HUES64 (cell line): ENCODE results near the gene TBC1D2B.

Experiments used
- H3K27ac ChIP-seq: 2 replicates; pipeline ENCODE4 v1.7.0; 2013; ENCODE audit warnings: low read depth, low read length, inconsistent platforms
- H3K27me3 ChIP-seq: 2 replicates; pipeline ENCODE4 v1.6.1; 2013; ENCODE audit warnings: mild to moderate bottlenecking, low read length; ENCODE audit not compliant: insufficient read depth
- H3K36me3 ChIP-seq: 2 replicates; pipeline ENCODE4 v1.6.1; 2013; ENCODE audit warnings: mild to moderate bottlenecking, low read length; ENCODE audit not compliant: insufficient read depth
- H3K4me1 ChIP-seq: 2 replicates; pipeline ENCODE4 v1.6.1; 2013; ENCODE audit warnings: mild to moderate bottlenecking, low read length, moderate library complexity; ENCODE audit not compliant: insufficient read depth
- H3K4me3 ChIP-seq: 2 replicates; pipeline ENCODE4 v1.5.1; 2013; ENCODE audit warnings: mild to moderate bottlenecking, low read length, moderate library complexity
- H3K9ac ChIP-seq: 2 replicates; pipeline ENCODE4 v1.6.1; 2013; ENCODE audit warnings: mild to moderate bottlenecking, low read depth, low read length
- H3K9me3 ChIP-seq: 2 replicates; pipeline ENCODE4 v1.6.1; 2013; ENCODE audit warnings: low read depth, low read length; ENCODE audit not compliant: insufficient read depth
- WGBS: fragments of 150-250, 120-280 bp; methylation state at CpG from one replicate; pipeline ENCODE4 v1.1.7; 2013; ENCODE audit warnings: missing lambda C conversion rate; 5-methylcytosine and 5-hydroxymethylcytosine counted together

Gene TBC1D2B

DNA sequence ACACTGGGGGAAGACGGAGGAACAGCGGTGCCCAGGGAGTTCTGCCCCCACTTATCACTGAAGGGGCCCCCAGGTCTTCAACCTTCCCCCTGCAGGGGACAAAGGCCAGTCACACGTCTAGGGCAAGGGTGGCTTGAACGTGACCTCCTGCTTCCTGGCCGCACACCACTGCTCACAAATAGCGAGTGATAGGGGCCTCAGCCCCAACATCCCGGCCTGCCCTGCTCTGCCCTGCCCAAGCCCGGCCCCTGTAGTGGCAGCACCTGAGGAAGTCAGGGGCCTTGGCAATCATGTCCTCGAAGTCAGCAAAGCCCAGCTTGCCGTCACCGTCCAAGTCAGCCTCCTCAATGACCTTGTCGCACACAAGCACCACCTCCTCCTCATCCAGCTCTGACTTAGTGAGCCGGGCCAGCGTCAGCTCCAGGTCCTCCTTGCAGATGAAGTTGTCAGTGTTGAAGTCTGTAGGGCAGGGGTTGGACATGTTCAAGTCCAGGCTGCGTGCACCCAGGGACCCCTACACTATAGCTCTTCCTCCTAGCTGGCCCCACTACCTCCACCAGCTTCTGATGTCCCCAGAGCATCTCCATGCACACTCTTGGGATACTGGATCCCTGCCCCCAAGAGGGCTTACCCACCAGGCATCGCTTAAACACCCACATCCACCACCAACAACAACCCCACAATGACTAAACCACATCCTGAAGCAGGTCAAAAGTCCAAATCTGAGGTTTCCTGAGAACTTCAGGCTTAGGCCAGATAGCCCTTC, 28.1 kb upstream of the TBC1D2B start:
- no peaks in the 10 kb centered on the region for H3K9me3 ChIP-seq
- H3K4me1 ChIP-seq, result no peaks in the 10 kb centered on the region
- peaks cover 4% of the 10 kb centered on the region; the same call in 1 of the 2 replicates for H3K36me3 ChIP-seq
- H3K4me3 ChIP-seq, result no peak overlapping the region
- WGBS, result 95% methylated on average over 16 of the region's 16 CpGs
- no peak overlapping the region for H3K9ac ChIP-seq
- no peak overlapping the region for H3K27ac ChIP-seq
- H3K27me3 ChIP-seq, result no peaks in the 10 kb centered on the region

DNA sequence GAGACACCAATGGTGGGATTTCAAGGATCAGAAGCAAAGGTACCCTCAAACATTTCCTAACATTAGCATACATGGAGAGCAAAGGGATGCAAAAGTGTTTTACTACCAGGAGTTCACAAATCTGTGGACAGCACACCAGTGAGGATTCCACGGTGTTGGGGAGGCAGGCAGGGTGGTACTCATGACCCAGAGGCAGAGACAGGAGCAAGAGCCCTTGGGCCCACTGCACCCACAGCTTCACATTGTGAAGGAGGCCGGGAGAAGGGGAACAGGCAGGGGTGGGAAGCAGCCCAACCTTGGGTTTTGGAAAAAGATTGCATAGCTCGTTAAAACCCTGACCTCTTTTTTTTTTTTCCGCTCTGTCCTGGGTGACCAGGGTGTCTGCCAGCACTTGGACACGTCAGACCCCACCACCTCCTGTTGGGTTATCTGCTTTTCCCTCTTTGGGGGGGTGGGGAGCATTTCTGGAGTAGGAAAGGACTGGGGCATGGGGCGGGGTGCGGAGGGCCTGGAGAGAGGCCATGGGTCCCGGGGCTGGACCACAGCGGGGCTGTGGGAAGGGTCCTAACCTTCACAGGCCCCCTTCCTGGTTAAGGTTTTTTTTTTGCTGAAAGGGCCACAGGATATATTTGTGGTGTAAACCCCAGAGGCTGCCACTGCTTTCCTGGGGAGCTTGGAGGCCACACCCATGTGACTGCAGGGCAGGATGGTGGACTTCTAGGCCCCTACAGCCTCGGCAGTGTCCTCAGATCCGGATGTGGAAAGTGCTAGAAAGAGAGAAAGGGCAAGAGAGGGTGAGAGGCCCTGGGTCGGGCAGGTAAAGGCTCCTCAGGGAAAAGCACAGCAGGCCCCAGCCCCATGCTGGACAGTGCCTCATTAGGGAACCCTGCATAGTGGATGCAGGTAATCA, 27.3 kb upstream of the TBC1D2B start:
- no peaks in the 10 kb centered on the region for H3K4me1 ChIP-seq
- 91% methylated on average over 12 of the region's 12 CpGs for WGBS
- no peaks in the 10 kb centered on the region for H3K9me3 ChIP-seq
- H3K27me3 ChIP-seq, result no peaks in the 10 kb centered on the region
- H3K4me3 ChIP-seq, result no peak overlapping the region
- H3K9ac ChIP-seq, result no peak overlapping the region
- peaks cover 4% of the 10 kb centered on the region; the same call in 1 of the 2 replicates for H3K36me3 ChIP-seq
- no peak overlapping the region for H3K27ac ChIP-seq

DNA sequence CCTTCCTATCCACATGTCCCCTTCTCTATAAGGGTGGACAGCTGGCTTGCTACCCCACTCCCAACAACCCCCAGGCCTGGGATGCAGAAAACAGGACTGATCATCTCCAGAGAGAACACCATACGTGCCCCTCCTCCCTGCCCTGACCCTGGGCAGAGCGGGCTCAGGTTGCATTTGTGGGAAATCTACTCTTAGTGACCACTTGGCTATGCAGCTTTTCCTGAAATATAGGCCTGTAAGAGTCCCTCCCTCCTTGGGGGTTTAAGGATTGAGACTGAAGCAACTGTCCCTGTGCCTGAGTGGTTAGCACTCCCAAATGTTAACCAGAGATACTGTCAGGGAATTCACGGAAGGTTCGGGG, 26.6 kb upstream of the TBC1D2B start:
- no peak overlapping the region for H3K9ac ChIP-seq
- H3K9me3 ChIP-seq, result no peaks in the 10 kb centered on the region
- WGBS, result 90% methylated on average over 4 of the region's 4 CpGs
- no peak overlapping the region for H3K27ac ChIP-seq
- no peaks in the 10 kb centered on the region for H3K4me1 ChIP-seq
- peaks cover 4% of the 10 kb centered on the region; the same call in 1 of the 2 replicates for H3K36me3 ChIP-seq
- no peaks in the 10 kb centered on the region for H3K27me3 ChIP-seq
- no peak overlapping the region for H3K4me3 ChIP-seq

GRCh38 chr15:78103406-78104118, 26.1 kb upstream of the TBC1D2B start:
- Histone ChIP-seq H3K9me3 (no peaks in the 10 kb centered on the region), H3K36me3 (peaks cover 4% of the 10 kb centered on the region; the same call in 1 of the 2 replicates), H3K4me1 (no peaks in the 10 kb centered on the region), H3K9ac (no peak overlapping the region), H3K27ac (no peak overlapping the region), H3K4me3 (no peak overlapping the region), H3K27me3 (no peaks in the 10 kb centered on the region)
- WGBS, result 93% methylated on average over 12 of the region's 12 CpGs

- no peaks in the 10 kb centered on the region for H3K9me3 ChIP-seq
- no peak overlapping the region for H3K9ac ChIP-seq
- H3K27ac ChIP-seq, result no peak overlapping the region
- H3K36me3 ChIP-seq, result peaks cover 4% of the 10 kb centered on the region; the same call in 1 of the 2 replicates
- no peak overlapping the region for H3K4me3 ChIP-seq
- no peaks in the 10 kb centered on the region for H3K4me1 ChIP-seq
- no peaks in the 10 kb centered on the region for H3K27me3 ChIP-seq
- WGBS, result 73% methylated on average over 6 of the region's 6 CpGs
Observed at GRCh38 chr15:78102741-78103140, 25.2 kb upstream of the TBC1D2B start.

DNA sequence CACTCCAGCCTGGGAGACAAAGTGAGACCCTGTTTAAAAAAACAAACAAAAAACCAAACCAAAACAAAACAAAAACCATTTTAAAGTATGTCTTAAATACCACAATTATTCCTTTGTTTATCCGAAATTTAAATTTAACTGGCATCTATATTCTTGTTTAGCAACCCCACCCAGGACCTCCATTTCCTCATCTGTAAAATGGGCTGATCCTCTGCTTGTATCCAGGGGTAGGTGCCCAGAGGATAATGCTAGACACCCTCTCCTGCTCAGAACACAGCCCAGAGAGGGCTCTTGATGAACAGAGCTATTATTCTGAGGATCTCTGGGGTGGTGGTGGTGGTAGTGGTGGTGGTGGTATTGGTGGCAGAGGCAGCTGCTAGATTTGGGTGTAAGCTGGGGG, 24.7 kb upstream of the TBC1D2B start:
- no peaks in the 10 kb centered on the region for H3K4me1 ChIP-seq
- peaks cover under 1% of the 10 kb centered on the region; the same call in 1 of the 2 replicates for H3K36me3 ChIP-seq
- no peak overlapping the region for H3K4me3 ChIP-seq
- no peaks in the 10 kb centered on the region for H3K9me3 ChIP-seq
- H3K27ac ChIP-seq, result no peak overlapping the region
- H3K27me3 ChIP-seq, result no peaks in the 10 kb centered on the region
- no peak overlapping the region for H3K9ac ChIP-seq
- 81% methylated on average over 1 of the region's 1 CpG for WGBS

DNA sequence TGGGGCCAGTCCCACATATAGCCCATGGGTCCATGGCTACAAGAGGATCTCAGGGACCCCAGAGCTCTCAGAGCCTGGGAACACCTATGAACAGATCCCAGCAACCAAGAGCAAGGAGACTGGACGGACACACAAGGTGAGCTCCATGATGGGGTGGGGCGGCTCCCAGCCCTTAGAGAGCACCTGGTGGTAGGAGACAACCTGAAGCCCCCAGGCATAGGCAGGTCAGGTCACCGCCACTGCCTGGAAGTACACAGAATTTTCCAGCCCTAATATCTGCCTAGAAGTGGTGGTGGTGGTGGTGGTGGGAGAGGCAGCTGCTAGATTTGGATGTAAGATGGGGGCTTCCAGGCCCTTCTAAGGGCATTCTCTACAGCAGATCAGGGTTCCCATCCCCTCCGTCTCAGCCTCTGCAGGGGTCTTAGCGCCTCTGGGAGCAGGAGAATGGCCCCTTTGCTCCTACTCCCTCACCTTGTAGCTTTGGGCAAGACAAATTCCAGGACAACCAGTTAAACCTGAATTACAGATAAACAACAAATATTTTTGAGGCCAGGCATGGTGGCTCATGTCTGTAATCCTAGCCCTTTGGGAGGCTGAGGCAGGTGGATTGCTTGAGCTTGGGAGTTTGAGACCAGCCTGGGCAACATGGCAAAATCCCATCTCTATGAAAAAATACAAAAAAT, 24.1 kb upstream of the TBC1D2B start:
- no peak overlapping the region for H3K27ac ChIP-seq
- 90% methylated on average over 5 of the region's 5 CpGs for WGBS
- no peaks in the 10 kb centered on the region for H3K27me3 ChIP-seq
- H3K4me3 ChIP-seq, result no peak overlapping the region
- no peak overlapping the region for H3K9ac ChIP-seq
- H3K4me1 ChIP-seq, result no peaks in the 10 kb centered on the region
- H3K36me3 ChIP-seq, result no peaks in the 10 kb centered on the region
- H3K9me3 ChIP-seq, result no peaks in the 10 kb centered on the region

- Histone ChIP-seq H3K4me1 (no peaks in the 10 kb centered on the region), H3K9me3 (no peaks in the 10 kb centered on the region), H3K36me3 (no peaks in the 10 kb centered on the region), H3K9ac (no peak overlapping the region), H3K4me3 (no peak overlapping the region), H3K27me3 (no peaks in the 10 kb centered on the region), H3K27ac (no peak overlapping the region)
- 94% methylated on average over 2 of the region's 2 CpGs for WGBS
Observed at GRCh38 chr15:78100886-78101285, 23.4 kb upstream of the TBC1D2B start.

GRCh38 chr15:78098131-78098755, 20.7 kb upstream of the TBC1D2B start:
- H3K27ac ChIP-seq, result no peak overlapping the region
- no peaks in the 10 kb centered on the region for H3K36me3 ChIP-seq
- no peaks in the 10 kb centered on the region for H3K4me1 ChIP-seq
- H3K9ac ChIP-seq, result no peak overlapping the region
- no peak overlapping the region for H3K4me3 ChIP-seq
- 90% methylated on average over 11 of the region's 11 CpGs for WGBS
- H3K9me3 ChIP-seq, result no peaks in the 10 kb centered on the region
- H3K27me3 ChIP-seq, result no peaks in the 10 kb centered on the region

- no peaks in the 10 kb centered on the region for H3K27me3 ChIP-seq
- H3K4me3 ChIP-seq, result no peak overlapping the region
- H3K9me3 ChIP-seq, result no peaks in the 10 kb centered on the region
- H3K36me3 ChIP-seq, result no peaks in the 10 kb centered on the region
- H3K9ac ChIP-seq, result no peak overlapping the region
- H3K27ac ChIP-seq, result no peak overlapping the region
- H3K4me1 ChIP-seq, result no peaks in the 10 kb centered on the region
- 92% methylated on average over 9 of the region's 9 CpGs for WGBS
Observed at GRCh38 chr15:78097667-78098066, 20.2 kb upstream of the TBC1D2B start.
